WTC11 (cell line): ENCODE results near the gene SPTAN1.

Experiments
- ATF2 ChIP-seq: sonication (generic); formaldehyde crosslinking; IDR thresholded peaks from 2 replicates; pipeline ENCODE4 v1.8.1; 2022; ENCODE audit warnings: low read depth, missing genetic modification reagents, borderline replicate concordance
- ATF3 ChIP-seq: sonication (generic); formaldehyde crosslinking; conservative IDR thresholded peaks from 2 replicates; pipeline ENCODE4 v1.8.1; 2022; ENCODE audit warnings: mild to moderate bottlenecking, missing genetic modification reagents
- CREB1 ChIP-seq: sonication (generic); formaldehyde crosslinking; IDR thresholded peaks from 2 replicates; pipeline ENCODE4 v1.8.0; 2023; ENCODE audit warnings: mild to moderate bottlenecking, missing genetic modification reagents
- ELF4 ChIP-seq: sonication (generic); formaldehyde crosslinking; IDR thresholded peaks from 2 replicates; pipeline ENCODE4 v1.8.1; 2022; ENCODE audit warnings: low read depth, mild to moderate bottlenecking, moderate library complexity, missing genetic modification reagents
- ETV6 ChIP-seq: sonication (generic); formaldehyde crosslinking; IDR thresholded peaks from 2 replicates; pipeline ENCODE4 v1.8.1; 2022; ENCODE audit warnings: mild to moderate bottlenecking, missing genetic modification reagents
- JAZF1 ChIP-seq: fragments of 250-450 bp; sonication (Bioruptor Pico); IDR thresholded peaks from 2 replicates; pipeline ENCODE4 v1.9.0; 2021; ENCODE audit warnings: moderate library complexity, mild to moderate bottlenecking, inconsistent platforms
- JUN ChIP-seq: sonication (generic); formaldehyde crosslinking; IDR thresholded peaks from 2 replicates; pipeline ENCODE4 v1.8.0; 2023; ENCODE audit warnings: mild to moderate bottlenecking, missing genetic modification reagents
- NR1H2 ChIP-seq: sonication (generic); formaldehyde crosslinking; IDR thresholded peaks from 2 replicates; pipeline ENCODE4 v1.9.0; 2021; ENCODE audit warnings: mild to moderate bottlenecking, moderate library complexity, missing genetic modification reagents
- STAT6 ChIP-seq: sonication (generic); formaldehyde crosslinking; conservative IDR thresholded peaks from 2 replicates; pipeline ENCODE4 v1.8.1; 2023; ENCODE audit warnings: mild to moderate bottlenecking, low read depth, missing genetic modification reagents, moderate library complexity
- TEAD1 ChIP-seq: sonication (generic); formaldehyde crosslinking; IDR thresholded peaks from 2 replicates; pipeline ENCODE4 v1.8.0; 2022; ENCODE audit warnings: mild to moderate bottlenecking, missing genetic modification reagents
- ZNF232 ChIP-seq: sonication (generic); formaldehyde crosslinking; IDR thresholded peaks from 2 replicates; pipeline ENCODE4 v1.8.0; 2022; ENCODE audit warnings: mild to moderate bottlenecking, missing genetic modification reagents
- ZNF263 ChIP-seq: sonication (generic); formaldehyde crosslinking; IDR thresholded peaks from 2 replicates; pipeline ENCODE4 v1.8.1; 2022; ENCODE audit warnings: low read depth, mild to moderate bottlenecking, moderate library complexity, missing genetic modification reagents
- TF ChIP-seq, protein P1 (sequence below): fragments of 200-600 bp; IDR thresholded peaks from 2 replicates; pipeline ENCODE4 v1.8.0; 2022; ENCODE audit warnings: antibody characterized with exemption
- TF ChIP-seq, protein P2 (sequence below): sonication (generic); formaldehyde crosslinking; IDR thresholded peaks from 2 replicates; pipeline ENCODE4 v1.8.0; 2022; ENCODE audit warnings: mild to moderate bottlenecking, missing genetic modification reagents

DNA sequence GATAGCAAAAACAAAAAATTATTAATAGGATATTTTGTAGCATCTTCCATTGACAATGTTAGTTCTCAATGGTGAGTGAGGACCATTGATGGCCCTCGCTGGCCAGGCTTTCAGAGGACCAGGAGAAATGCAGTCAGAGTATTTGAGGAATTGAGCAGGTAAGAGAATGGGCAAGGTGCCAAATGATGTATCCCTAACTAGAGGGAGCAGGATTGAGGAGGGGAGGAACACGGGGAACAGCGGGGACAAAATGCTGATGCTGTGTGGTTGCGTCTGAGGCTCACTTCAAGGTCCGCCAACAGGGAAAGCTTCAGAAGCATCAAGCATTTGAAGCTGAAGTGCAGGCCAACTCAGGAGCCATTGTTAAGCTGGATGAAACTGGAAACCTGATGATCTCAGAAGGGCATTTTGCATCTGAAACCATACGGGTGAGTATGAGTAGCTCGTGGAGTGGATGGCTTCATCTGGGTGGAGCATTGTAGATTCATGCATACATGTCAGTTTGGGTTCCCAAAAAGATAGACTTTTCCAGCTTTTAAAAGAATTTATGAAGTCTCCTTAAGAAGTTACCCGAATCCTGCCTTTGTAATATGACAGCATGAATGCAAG is 16.2 kb downstream of the SPTAN1 start:
- TF ChIP-seq, protein P1, sequence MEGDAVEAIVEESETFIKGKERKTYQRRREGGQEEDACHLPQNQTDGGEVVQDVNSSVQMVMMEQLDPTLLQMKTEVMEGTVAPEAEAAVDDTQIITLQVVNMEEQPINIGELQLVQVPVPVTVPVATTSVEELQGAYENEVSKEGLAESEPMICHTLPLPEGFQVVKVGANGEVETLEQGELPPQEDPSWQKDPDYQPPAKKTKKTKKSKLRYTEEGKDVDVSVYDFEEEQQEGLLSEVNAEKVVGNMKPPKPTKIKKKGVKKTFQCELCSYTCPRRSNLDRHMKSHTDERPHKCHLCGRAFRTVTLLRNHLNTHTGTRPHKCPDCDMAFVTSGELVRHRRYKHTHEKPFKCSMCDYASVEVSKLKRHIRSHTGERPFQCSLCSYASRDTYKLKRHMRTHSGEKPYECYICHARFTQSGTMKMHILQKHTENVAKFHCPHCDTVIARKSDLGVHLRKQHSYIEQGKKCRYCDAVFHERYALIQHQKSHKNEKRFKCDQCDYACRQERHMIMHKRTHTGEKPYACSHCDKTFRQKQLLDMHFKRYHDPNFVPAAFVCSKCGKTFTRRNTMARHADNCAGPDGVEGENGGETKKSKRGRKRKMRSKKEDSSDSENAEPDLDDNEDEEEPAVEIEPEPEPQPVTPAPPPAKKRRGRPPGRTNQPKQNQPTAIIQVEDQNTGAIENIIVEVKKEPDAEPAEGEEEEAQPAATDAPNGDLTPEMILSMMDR = no peak
- TF ChIP-seq TEAD1 (CRISPR knock-in tag) = no peak
- TF ChIP-seq ATF2 = no peak
- no peak for TF ChIP-seq ZNF232
- TF ChIP-seq ATF3 (CRISPR knock-in tag) = no peak
- TF ChIP-seq, protein P2, sequence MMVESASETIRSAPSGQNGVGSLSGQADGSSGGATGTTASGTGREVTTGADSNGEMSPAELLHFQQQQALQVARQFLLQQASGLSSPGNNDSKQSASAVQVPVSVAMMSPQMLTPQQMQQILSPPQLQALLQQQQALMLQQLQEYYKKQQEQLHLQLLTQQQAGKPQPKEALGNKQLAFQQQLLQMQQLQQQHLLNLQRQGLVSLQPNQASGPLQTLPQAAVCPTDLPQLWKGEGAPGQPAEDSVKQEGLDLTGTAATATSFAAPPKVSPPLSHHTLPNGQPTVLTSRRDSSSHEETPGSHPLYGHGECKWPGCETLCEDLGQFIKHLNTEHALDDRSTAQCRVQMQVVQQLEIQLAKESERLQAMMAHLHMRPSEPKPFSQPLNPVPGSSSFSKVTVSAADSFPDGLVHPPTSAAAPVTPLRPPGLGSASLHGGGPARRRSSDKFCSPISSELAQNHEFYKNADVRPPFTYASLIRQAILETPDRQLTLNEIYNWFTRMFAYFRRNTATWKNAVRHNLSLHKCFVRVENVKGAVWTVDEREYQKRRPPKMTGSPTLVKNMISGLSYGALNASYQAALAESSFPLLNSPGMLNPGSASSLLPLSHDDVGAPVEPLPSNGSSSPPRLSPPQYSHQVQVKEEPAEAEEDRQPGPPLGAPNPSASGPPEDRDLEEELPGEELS (CRISPR knock-in tag) = no peak
- no peak for TF ChIP-seq CREB1
- no peak for TF ChIP-seq ETV6 (CRISPR knock-in tag)
- no peak for TF ChIP-seq NR1H2 (CRISPR knock-in tag)
- TF ChIP-seq JUN (CRISPR knock-in tag) = no peak
- no peak for TF ChIP-seq JAZF1 (CRISPR knock-in tag)
- no peak for TF ChIP-seq ELF4 (CRISPR knock-in tag)
- TF ChIP-seq STAT6 (CRISPR knock-in tag) = no peak
- no peak for TF ChIP-seq ZNF263 (CRISPR knock-in tag)
